Measurements from ENCODE around the gene NDFIP2. TPM values are rescaled to one million over a fixed set of nuclear protein-coding genes. Genes with fewer than 3 reads are reported as not detected.

Gene NDFIP2
- total and polyA plus RNA-seq, 2 donors (not counting 1 experiment from before 2014, with no cell fraction given): 0.12 to 1.0 TPM

DNA sequence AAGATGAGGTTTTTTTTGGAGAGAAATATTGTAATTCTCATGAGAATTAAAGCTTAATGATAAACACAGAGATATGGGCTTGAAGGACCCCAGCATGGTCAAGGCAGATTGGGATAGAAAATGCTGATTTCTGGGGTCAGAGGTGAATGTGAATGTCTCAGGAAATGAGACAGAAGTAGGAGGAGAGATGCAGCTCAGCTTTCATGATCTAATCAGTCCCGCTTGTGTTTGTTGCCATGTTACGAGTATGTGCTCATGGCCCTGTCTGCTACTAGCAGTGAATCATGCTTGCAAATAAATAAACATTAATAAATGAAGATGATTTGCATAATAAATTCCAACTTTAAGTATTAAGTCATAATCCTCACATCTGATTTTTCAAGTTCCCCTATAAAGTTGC, 23.0 kb upstream of the NDFIP2 start:
- WGBS (ENCODE audit: insufficient coverage): no CpG with 5 or more reads among the region's 2 CpGs
- intact Hi-C loops (cut with micrococcal nuclease): no loop called here
- no peak for ATAC-seq (ENCODE audit: low read depth)

DNA sequence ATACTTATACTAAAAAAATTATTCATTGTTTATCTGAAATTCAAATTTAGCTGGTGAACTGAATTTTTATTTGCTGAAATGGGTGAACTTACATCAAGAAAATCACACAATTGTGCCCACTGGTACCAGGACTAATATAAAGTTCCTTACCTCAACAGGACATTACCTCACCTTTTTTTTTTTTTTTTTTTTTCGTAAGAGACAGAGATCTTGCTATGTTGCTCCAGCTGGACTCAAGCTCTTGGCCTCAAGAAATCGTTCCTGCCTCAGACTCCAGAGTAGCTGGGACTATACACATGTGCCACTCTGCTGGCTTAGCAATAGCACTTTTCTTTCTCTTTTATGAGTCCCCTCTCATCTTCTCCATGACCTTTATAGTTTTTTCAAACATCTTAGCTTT, 22.5 kb upstream of the NDFIP2 start:
- ATAC-seq (ENCODE audit: low read depth): no peak
- intact Hi-C loops (cut with micrococcal nuclease): no loop called here
- no peaks in the 10 kb centered on the region for H3K4me1 Mint-ChIP-seq
- Histone ChIP-seq H3K27me3 (replicated peaks in 1 of 4; ENCODE audit: control extremely low read depth in 1 of 4, control insufficient read depth in 3 of 4, insufficient read depth in 4 of 4, low read length in 3 of 4) (peaks cover 0 to 3% (median 1%) of the 10 kb centered on the region in 4 experiments), H3K36me3 (replicated peaks in 1 of 2; ENCODE audit: control extremely low read depth in 1 of 2, control insufficient read depth in 1 of 2, extremely low read depth in 1 of 2, insufficient read depth in 2 of 2, low read length in 1 of 2) (no peaks in the 10 kb centered on the region), H3K9me3 (ENCODE audit: control extremely low read depth in 1 of 3, control insufficient read depth in 2 of 3, insufficient read depth in 1 of 3, low read length in 2 of 3) (no peaks in the 10 kb centered on the region), H3K4me1 (ENCODE audit: control insufficient read depth in 2 of 2, insufficient read depth in 2 of 2, low read length in 2 of 2) (no peaks in the 10 kb centered on the region), H3K27ac (ENCODE audit: low read length in 2 of 2) (no peak overlapping the region), H2AFZ (ENCODE audit: insufficient read depth, low read depth, low read length, poor library complexity, severe bottlenecking) (no peak overlapping the region), H3K79me2 (ENCODE audit: control insufficient read depth, insufficient read depth, low read length) (no peaks in the 10 kb centered on the region), H3K4me3 (ENCODE audit: control extremely low read depth in 1 of 5, extremely low read depth in 1 of 5, insufficient read depth in 1 of 5, low read depth in 2 of 5, low read length in 4 of 5) (no peak overlapping the region), H3K4me2 (replicated peaks; ENCODE audit: low read depth, low read length, poor library complexity, severe bottlenecking) (no peak overlapping the region), H4K20me1 (ENCODE audit: control insufficient read depth, insufficient read depth, low read length, poor library complexity, severe bottlenecking) (no peaks in the 10 kb centered on the region), H3K9ac (ENCODE audit: low read length) (no peak overlapping the region)
- H3K9me3 Mint-ChIP-seq (ENCODE audit: insufficient read depth): no peaks in the 10 kb centered on the region
- H3K27ac Mint-ChIP-seq: no peak overlapping the region
- no peak overlapping the region for H3K4me3 Mint-ChIP-seq
- ChIA-PET CTCF (interaction anchor here (0.7 kb wide), 1 partner anchor 806 kb away, joined by 4 read pairs; no protein-coding TSS in a partner anchor), POLR2A (interaction anchor here (0.6 kb wide), 1 partner anchor 74 kb away, joined by 7 read pairs; no protein-coding TSS in a partner anchor)
- no peak for DNase-seq
- WGBS (ENCODE audit: insufficient coverage): 100% methylated on average over 1 of the region's 2 CpGs
- TF ChIP-seq EZH2 (IDR thresholded peaks at IDR 0.05; ENCODE audit: borderline replicate concordance, insufficient read depth, low read depth, low read length, poor library complexity, severe bottlenecking): no peak
- TF ChIP-seq, protein P1, sequence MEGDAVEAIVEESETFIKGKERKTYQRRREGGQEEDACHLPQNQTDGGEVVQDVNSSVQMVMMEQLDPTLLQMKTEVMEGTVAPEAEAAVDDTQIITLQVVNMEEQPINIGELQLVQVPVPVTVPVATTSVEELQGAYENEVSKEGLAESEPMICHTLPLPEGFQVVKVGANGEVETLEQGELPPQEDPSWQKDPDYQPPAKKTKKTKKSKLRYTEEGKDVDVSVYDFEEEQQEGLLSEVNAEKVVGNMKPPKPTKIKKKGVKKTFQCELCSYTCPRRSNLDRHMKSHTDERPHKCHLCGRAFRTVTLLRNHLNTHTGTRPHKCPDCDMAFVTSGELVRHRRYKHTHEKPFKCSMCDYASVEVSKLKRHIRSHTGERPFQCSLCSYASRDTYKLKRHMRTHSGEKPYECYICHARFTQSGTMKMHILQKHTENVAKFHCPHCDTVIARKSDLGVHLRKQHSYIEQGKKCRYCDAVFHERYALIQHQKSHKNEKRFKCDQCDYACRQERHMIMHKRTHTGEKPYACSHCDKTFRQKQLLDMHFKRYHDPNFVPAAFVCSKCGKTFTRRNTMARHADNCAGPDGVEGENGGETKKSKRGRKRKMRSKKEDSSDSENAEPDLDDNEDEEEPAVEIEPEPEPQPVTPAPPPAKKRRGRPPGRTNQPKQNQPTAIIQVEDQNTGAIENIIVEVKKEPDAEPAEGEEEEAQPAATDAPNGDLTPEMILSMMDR (IDR thresholded peaks at IDR 0.05): no peak
- H3K27me3 Mint-ChIP-seq: peaks cover 27% of the 10 kb centered on the region

More for the DNA sequence above, 23.0 kb upstream of the NDFIP2 start:
- no peaks in the 10 kb centered on the region for H3K9me3 ChIP-seq (ENCODE audit: control extremely low read depth in 1 of 3, control insufficient read depth in 2 of 3, insufficient read depth in 1 of 3, low read length in 2 of 3)
- Mint-ChIP-seq H3K9me3 (ENCODE audit: insufficient read depth) (no peaks in the 10 kb centered on the region), H3K4me3 (no peak overlapping the region), H3K4me1 (no peaks in the 10 kb centered on the region), H3K27ac (no peak overlapping the region), H3K27me3 (peaks cover 27% of the 10 kb centered on the region)
- no peaks in the 10 kb centered on the region for H3K36me3 ChIP-seq (replicated peaks in 1 of 2; ENCODE audit: control extremely low read depth in 1 of 2, control insufficient read depth in 1 of 2, extremely low read depth in 1 of 2, insufficient read depth in 2 of 2, low read length in 1 of 2)
- H3K27ac ChIP-seq (ENCODE audit: low read length in 2 of 2): no peak overlapping the region
- CTCF ChIA-PET: interaction anchor here (0.7 kb wide), 1 partner anchor 805 kb away, joined by 4 read pairs; no protein-coding TSS in a partner anchor
- no peaks in the 10 kb centered on the region for H4K20me1 ChIP-seq (ENCODE audit: control insufficient read depth, insufficient read depth, low read length, poor library complexity, severe bottlenecking)
- H3K9ac ChIP-seq (ENCODE audit: low read length): no peak overlapping the region
- no peaks in the 10 kb centered on the region for H3K4me1 ChIP-seq (ENCODE audit: control insufficient read depth in 2 of 2, insufficient read depth in 2 of 2, low read length in 2 of 2)
- no peak overlapping the region for H3K4me2 ChIP-seq (replicated peaks; ENCODE audit: low read depth, low read length, poor library complexity, severe bottlenecking)
- no peak for DNase-seq
- POLR2A ChIA-PET: no interaction called here
- H3K4me3 ChIP-seq (ENCODE audit: control extremely low read depth in 1 of 5, extremely low read depth in 1 of 5, insufficient read depth in 1 of 5, low read depth in 2 of 5, low read length in 4 of 5): no peak overlapping the region
- no peak overlapping the region for H2AFZ ChIP-seq (ENCODE audit: insufficient read depth, low read depth, low read length, poor library complexity, severe bottlenecking)
- H3K79me2 ChIP-seq (ENCODE audit: control insufficient read depth, insufficient read depth, low read length): no peaks in the 10 kb centered on the region
- TF ChIP-seq, protein P1 (IDR thresholded peaks at IDR 0.05): no peak
- TF ChIP-seq EZH2 (IDR thresholded peaks at IDR 0.05; ENCODE audit: borderline replicate concordance, insufficient read depth, low read depth, low read length, poor library complexity, severe bottlenecking): no peak
- H3K27me3 ChIP-seq (replicated peaks in 1 of 4; ENCODE audit: control extremely low read depth in 1 of 4, control insufficient read depth in 3 of 4, insufficient read depth in 4 of 4, low read length in 3 of 4): peaks cover 0 to 4% (median 2%) of the 10 kb centered on the region in 4 experiments
